Stimulated activated CD8-positive, alpha-beta memory T cell treated with anti-CD3 and anti-CD28 coated beads, Interleukin-2, amount 100 ng/mL, for 48 hours (primary cell): ENCODE results near the gene CD22.

ENCODE experiments used
- DNase-seq, 2 donors: peaks; one replicate each; pipeline ENCODE4 v3.0.0-alpha.2; 2020; ENCODE audit warnings: low read depth in 2 of 2

The CD22 gene

GRCh38 chr19:35383536-35383935 lies 54.5 kb downstream of the CD22 start:
- no peak for DNase-seq

GRCh38 chr19:35388277-35389054 lies 59.5 kb downstream of the CD22 start:
- no peak for DNase-seq

GRCh38 chr19:35389192-35389861 lies 60.3 kb downstream of the CD22 start:
- DNase-seq: no peak

GRCh38 chr19:35392742-35393715 lies 64.0 kb downstream of the CD22 start:
- DNase-seq: no peak

DNA sequence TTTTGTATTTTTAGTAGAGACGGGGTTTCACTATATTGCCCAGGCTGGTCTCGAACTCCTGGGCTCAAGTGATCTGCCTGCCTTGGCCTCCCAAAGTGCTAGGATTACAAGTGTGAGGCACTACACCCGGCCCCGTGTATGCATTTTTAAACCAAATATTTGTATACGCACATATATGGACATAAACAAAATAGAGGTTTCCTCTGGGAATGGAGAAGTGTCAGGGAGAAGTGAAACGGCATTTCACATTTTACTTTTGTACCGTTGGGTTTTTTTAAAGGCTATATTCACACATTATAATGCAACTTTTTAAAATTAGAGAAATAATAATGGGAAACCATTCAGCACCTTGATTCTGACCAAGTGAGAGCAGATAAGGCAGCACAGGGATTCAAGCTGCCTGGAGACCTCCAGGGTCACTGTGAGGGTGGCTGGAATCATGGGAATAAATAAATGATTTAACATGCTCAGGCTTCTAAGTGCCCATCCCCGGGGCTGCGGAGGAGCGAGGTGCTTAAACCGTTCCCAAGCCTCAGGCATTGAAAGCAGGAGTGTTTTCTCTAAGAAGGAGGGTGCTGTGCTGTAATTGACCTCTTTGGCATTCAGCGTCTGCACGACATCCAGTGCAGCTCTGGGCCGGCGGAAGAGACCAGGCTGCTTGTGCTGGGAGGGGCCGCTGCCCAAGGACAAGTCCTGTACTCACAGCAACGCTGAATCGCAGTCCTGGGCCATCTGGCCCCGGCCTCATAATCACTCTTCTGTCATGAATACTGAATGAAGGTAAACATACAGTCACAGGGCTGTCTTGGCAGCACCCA lies 66.6 kb downstream of the CD22 start:
- DNase-seq: no peak

- no peak for DNase-seq
These were observed 67.4 kb downstream of the CD22 start for GRCh38 chr19:35396240-35396885.
